ENCODE measurements around the gene GRIK3. TPM values are rescaled to one million over a fixed set of nuclear protein-coding genes. Genes with fewer than 3 reads are reported as not detected.

The GRIK3 gene
- total RNA-seq, 1 donor from 2014 or later, result not detected

- no peaks in the 10 kb centered on the region for H3K36me3 Mint-ChIP-seq (ENCODE audit: low read depth)
- no peak overlapping the region for H3K4me3 Mint-ChIP-seq
- no peaks in the 10 kb centered on the region for H3K9me3 Mint-ChIP-seq
- no peaks in the 10 kb centered on the region for H3K4me1 Mint-ChIP-seq
- DNase-seq, result no peak
- no peaks in the 10 kb centered on the region for H3K27me3 Mint-ChIP-seq
- intact Hi-C loops (cut with micrococcal nuclease), result no loop called here
- no peak overlapping the region for H3K27ac Mint-ChIP-seq
Measured at GRCh38 chr1:37015713-37016112, 18.6 kb downstream of the GRIK3 start.

GRCh38 chr1:37012226-37012625 lies 22.1 kb downstream of the GRIK3 start:
- no peak overlapping the region for H3K27ac Mint-ChIP-seq
- no peaks in the 10 kb centered on the region for H3K36me3 Mint-ChIP-seq (ENCODE audit: low read depth)
- no peaks in the 10 kb centered on the region for H3K4me1 Mint-ChIP-seq
- H3K4me3 Mint-ChIP-seq, result no peak overlapping the region
- intact Hi-C loops (cut with micrococcal nuclease), result no loop called here
- no peaks in the 10 kb centered on the region for H3K27me3 Mint-ChIP-seq
- DNase-seq, result no peak
- H3K9me3 Mint-ChIP-seq, result no peaks in the 10 kb centered on the region

GRCh38 chr1:37010011-37010410 lies 24.3 kb downstream of the GRIK3 start:
- intact Hi-C loops (cut with micrococcal nuclease), result no loop called here
- no peaks in the 10 kb centered on the region for H3K27me3 Mint-ChIP-seq
- no peak overlapping the region for H3K27ac Mint-ChIP-seq
- no peaks in the 10 kb centered on the region for H3K36me3 Mint-ChIP-seq (ENCODE audit: low read depth)
- H3K4me3 Mint-ChIP-seq, result no peak overlapping the region
- H3K9me3 Mint-ChIP-seq, result no peaks in the 10 kb centered on the region
- no peaks in the 10 kb centered on the region for H3K4me1 Mint-ChIP-seq
- DNase-seq, result no peak

GRCh38 chr1:37009521-37009920 lies 24.8 kb downstream of the GRIK3 start:
- H3K27ac Mint-ChIP-seq, result no peak overlapping the region
- no peaks in the 10 kb centered on the region for H3K9me3 Mint-ChIP-seq
- H3K4me3 Mint-ChIP-seq, result no peak overlapping the region
- no peaks in the 10 kb centered on the region for H3K4me1 Mint-ChIP-seq
- H3K36me3 Mint-ChIP-seq (ENCODE audit: low read depth), result no peaks in the 10 kb centered on the region
- no peaks in the 10 kb centered on the region for H3K27me3 Mint-ChIP-seq
- DNase-seq, result no peak
- intact Hi-C loops (cut with micrococcal nuclease), result no loop called here

- Mint-ChIP-seq H3K4me3 (no peak overlapping the region), H3K27ac (no peak overlapping the region), H3K9me3 (no peaks in the 10 kb centered on the region), H3K36me3 (ENCODE audit: low read depth) (no peaks in the 10 kb centered on the region), H3K27me3 (no peaks in the 10 kb centered on the region), H3K4me1 (no peaks in the 10 kb centered on the region)
- intact Hi-C loops (cut with micrococcal nuclease), result no loop called here
- no peak for DNase-seq
Measured at GRCh38 chr1:37006132-37006868, 28.0 kb downstream of the GRIK3 start.

- H3K27ac Mint-ChIP-seq, result no peak overlapping the region
- H3K4me3 Mint-ChIP-seq, result no peak overlapping the region
- intact Hi-C loops (cut with micrococcal nuclease), result no loop called here
- H3K36me3 Mint-ChIP-seq (ENCODE audit: low read depth), result no peaks in the 10 kb centered on the region
- H3K4me1 Mint-ChIP-seq, result no peaks in the 10 kb centered on the region
- DNase-seq, result no peak
- H3K27me3 Mint-ChIP-seq, result no peaks in the 10 kb centered on the region
- H3K9me3 Mint-ChIP-seq, result no peaks in the 10 kb centered on the region
Measured at GRCh38 chr1:37002898-37003297, 31.4 kb downstream of the GRIK3 start.

GRCh38 chr1:37001703-37002102 lies 32.6 kb downstream of the GRIK3 start:
- H3K36me3 Mint-ChIP-seq (ENCODE audit: low read depth), result no peaks in the 10 kb centered on the region
- intact Hi-C loops (cut with micrococcal nuclease), result no loop called here
- H3K27me3 Mint-ChIP-seq, result no peaks in the 10 kb centered on the region
- H3K9me3 Mint-ChIP-seq, result no peaks in the 10 kb centered on the region
- no peak overlapping the region for H3K4me3 Mint-ChIP-seq
- no peak for DNase-seq
- H3K4me1 Mint-ChIP-seq, result no peaks in the 10 kb centered on the region
- H3K27ac Mint-ChIP-seq, result no peak overlapping the region

- peaks cover 4% of the 10 kb centered on the region for H3K27me3 Mint-ChIP-seq
- H3K4me3 Mint-ChIP-seq, result no peak overlapping the region
- no peaks in the 10 kb centered on the region for H3K36me3 Mint-ChIP-seq (ENCODE audit: low read depth)
- no peaks in the 10 kb centered on the region for H3K9me3 Mint-ChIP-seq
- no peak for DNase-seq
- intact Hi-C loops (cut with micrococcal nuclease), result no loop called here
- H3K4me1 Mint-ChIP-seq, result no peaks in the 10 kb centered on the region
- H3K27ac Mint-ChIP-seq, result no peak overlapping the region
Measured at GRCh38 chr1:36996106-36996505, 38.2 kb downstream of the GRIK3 start.

GRCh38 chr1:36994868-36995267 lies 39.4 kb downstream of the GRIK3 start:
- Mint-ChIP-seq H3K9me3 (no peaks in the 10 kb centered on the region), H3K4me3 (no peak overlapping the region), H3K27ac (no peak overlapping the region), H3K4me1 (no peaks in the 10 kb centered on the region), H3K36me3 (ENCODE audit: low read depth) (no peaks in the 10 kb centered on the region), H3K27me3 (peaks cover 4% of the 10 kb centered on the region)
- DNase-seq, result no peak
- intact Hi-C loops (cut with micrococcal nuclease), result no loop called here

GRCh38 chr1:36994294-36994693 lies 40.0 kb downstream of the GRIK3 start:
- no peak for DNase-seq
- no peaks in the 10 kb centered on the region for H3K36me3 Mint-ChIP-seq (ENCODE audit: low read depth)
- H3K4me1 Mint-ChIP-seq, result no peaks in the 10 kb centered on the region
- intact Hi-C loops (cut with micrococcal nuclease), result no loop called here
- peaks cover 4% of the 10 kb centered on the region for H3K27me3 Mint-ChIP-seq
- no peak overlapping the region for H3K27ac Mint-ChIP-seq
- no peak overlapping the region for H3K4me3 Mint-ChIP-seq
- H3K9me3 Mint-ChIP-seq, result no peaks in the 10 kb centered on the region

GRCh38 chr1:36992139-36992943 lies 42.0 kb downstream of the GRIK3 start:
- H3K4me1 Mint-ChIP-seq, result no peaks in the 10 kb centered on the region
- H3K9me3 Mint-ChIP-seq, result no peaks in the 10 kb centered on the region
- intact Hi-C loops (cut with micrococcal nuclease), result no loop called here
- H3K27ac Mint-ChIP-seq, result no peak overlapping the region
- H3K4me3 Mint-ChIP-seq, result no peak overlapping the region
- H3K36me3 Mint-ChIP-seq (ENCODE audit: low read depth), result no peaks in the 10 kb centered on the region
- DNase-seq, result no peak
- peaks cover 4% of the 10 kb centered on the region for H3K27me3 Mint-ChIP-seq

GRCh38 chr1:36991551-36991950 lies 42.8 kb downstream of the GRIK3 start:
- Mint-ChIP-seq H3K27ac (no peak overlapping the region), H3K9me3 (no peaks in the 10 kb centered on the region), H3K36me3 (ENCODE audit: low read depth) (no peaks in the 10 kb centered on the region), H3K4me1 (no peaks in the 10 kb centered on the region), H3K4me3 (no peak overlapping the region), H3K27me3 (peaks cover 4% of the 10 kb centered on the region)
- intact Hi-C loops (cut with micrococcal nuclease), result no loop called here
- no peak for DNase-seq

- Mint-ChIP-seq H3K9me3 (no peaks in the 10 kb centered on the region), H3K27me3 (peaks cover 4% of the 10 kb centered on the region), H3K36me3 (ENCODE audit: low read depth) (no peaks in the 10 kb centered on the region), H3K27ac (no peak overlapping the region), H3K4me3 (no peak overlapping the region), H3K4me1 (no peaks in the 10 kb centered on the region)
- intact Hi-C loops (cut with micrococcal nuclease), result no loop called here
- DNase-seq, result no peak
Measured at GRCh38 chr1:36990928-36991327, 43.4 kb downstream of the GRIK3 start.

GRCh38 chr1:36989241-36989640 lies 45.1 kb downstream of the GRIK3 start:
- no peak overlapping the region for H3K4me3 Mint-ChIP-seq
- DNase-seq, result no peak
- peaks cover 4% of the 10 kb centered on the region for H3K27me3 Mint-ChIP-seq
- intact Hi-C loops (cut with micrococcal nuclease), result no loop called here
- H3K36me3 Mint-ChIP-seq (ENCODE audit: low read depth), result no peaks in the 10 kb centered on the region
- no peaks in the 10 kb centered on the region for H3K9me3 Mint-ChIP-seq
- no peaks in the 10 kb centered on the region for H3K4me1 Mint-ChIP-seq
- no peak overlapping the region for H3K27ac Mint-ChIP-seq
